LoVo (cell line): Measurements from ENCODE around the gene GLCCI1.

Experiments used
- DNase-seq: peaks from one replicate; pipeline ENCODE4 v3.0.0-alpha.2; 2016; ENCODE audit warnings: low spot score

The GLCCI1 gene

GRCh38 chr7:8131694-8132605 is 163.4 kb downstream of the GLCCI1 start:
- DNase-seq, result no peak

DNA sequence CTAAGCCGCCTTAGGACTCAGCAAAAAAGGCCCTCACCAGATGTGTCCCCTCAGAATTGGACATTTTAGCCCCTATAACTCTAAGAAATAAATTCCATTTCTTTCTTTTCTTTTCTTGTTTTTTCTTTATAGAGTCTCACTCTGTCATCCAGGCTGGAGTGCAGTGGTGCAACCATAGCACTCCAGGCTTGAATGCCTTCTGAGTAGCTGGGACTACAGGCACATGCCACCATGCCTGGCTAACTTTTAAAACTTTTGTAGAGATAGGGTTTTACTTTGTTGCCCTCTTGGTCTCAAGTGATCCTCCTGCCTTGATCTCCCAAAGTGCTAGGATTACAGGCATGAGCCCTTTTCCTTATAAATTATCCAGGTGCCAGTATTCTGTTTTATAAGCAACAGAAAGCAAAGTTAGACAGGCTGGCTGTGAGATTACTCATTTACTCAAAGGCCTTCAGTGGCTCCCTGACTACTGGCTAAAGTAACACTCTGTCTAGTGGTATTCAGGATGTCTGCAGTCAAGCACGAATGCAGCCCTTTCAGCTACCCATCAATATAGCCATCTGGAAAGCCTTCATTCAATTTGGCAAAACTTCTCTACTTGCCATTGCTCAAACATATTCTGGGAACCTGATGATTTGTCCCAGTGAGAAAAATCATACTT is 164.7 kb downstream of the GLCCI1 start:
- DNase-seq, result no peak

DNA sequence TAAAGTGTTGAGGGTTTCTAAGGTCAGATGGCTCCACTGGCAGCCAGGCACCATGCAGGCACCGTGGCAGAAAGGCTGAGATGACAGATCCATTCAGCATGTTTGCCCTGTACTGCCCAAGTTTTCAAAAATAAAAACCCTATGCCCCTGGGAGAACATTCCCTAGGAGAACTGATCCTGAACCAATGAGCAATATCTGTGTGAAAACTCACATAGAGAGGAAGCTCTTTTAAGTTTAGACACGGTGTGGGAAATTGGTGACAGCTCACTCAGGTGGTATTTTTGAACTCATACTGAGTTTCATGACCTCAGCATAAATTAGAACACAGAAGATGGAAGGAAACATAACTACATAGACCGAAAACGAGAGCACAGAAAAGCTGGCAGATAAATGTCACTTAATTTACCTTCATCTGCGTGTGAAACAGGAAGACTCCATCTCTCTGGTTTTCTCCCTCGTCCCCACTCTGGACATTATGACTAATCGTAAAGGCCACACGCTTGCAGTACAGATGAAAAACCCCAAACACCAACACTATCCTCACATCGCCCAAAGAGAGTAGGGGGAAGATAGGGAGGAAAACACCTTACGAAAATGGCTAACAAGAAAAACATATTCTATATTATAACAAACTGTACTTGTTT is 165.6 kb downstream of the GLCCI1 start:
- DNase-seq, result no peak

GRCh38 chr7:8135417-8135816 is 166.8 kb downstream of the GLCCI1 start:
- no peak for DNase-seq

- DNase-seq, result no peak
Measured at GRCh38 chr7:8136051-8136730, 167.6 kb downstream of the GLCCI1 start.
